Measurements from ENCODE around the gene CTSF.
"Not testable (repeated sequence)": the region's sequence is repeated elsewhere in the genome, so short reads cannot be mapped to it uniquely, and the experiment has no call there.

CTSF gene

GRCh38 chr11:66589315-66589714 lies 20.9 kb upstream of the CTSF start:
- DNase-seq = not testable (repeated sequence)

- no peak for DNase-seq
Observed at GRCh38 chr11:66586136-66586535, 17.7 kb upstream of the CTSF start.

- DNase-seq = not testable (repeated sequence)
Observed at GRCh38 chr11:66585447-66585846, 17.0 kb upstream of the CTSF start.

- DNase-seq = not testable (repeated sequence)
Observed at GRCh38 chr11:66582565-66583147, 14.2 kb upstream of the CTSF start.

- no peak for DNase-seq
Observed at GRCh38 chr11:66581261-66581660, 12.9 kb upstream of the CTSF start.

GRCh38 chr11:66580803-66581202 lies 12.4 kb upstream of the CTSF start:
- peak; percentile 54 for DNase-seq

- peak; percentile 90 for DNase-seq
Observed at GRCh38 chr11:66579017-66579606, 10.7 kb upstream of the CTSF start.

- DNase-seq = no peak
Observed at GRCh38 chr11:66570850-66571180, 2.4 kb upstream of the CTSF start.

- DNase-seq = no peak
Observed at GRCh38 chr11:66570079-66570849, 1.9 kb upstream of the CTSF start.

- DNase-seq = no peak
Observed at GRCh38 chr11:66569076-66569475, 670 bp upstream of the CTSF start.

- DNase-seq = no peak
Observed at GRCh38 chr11:66567787-66568123, 651 bp downstream of the CTSF start.

- no peak for DNase-seq
Observed at GRCh38 chr11:66566221-66566620, 2.2 kb downstream of the CTSF start.

- DNase-seq = no peak
Observed at GRCh38 chr11:66564984-66565383, 3.4 kb downstream of the CTSF start.

- no peak for DNase-seq
Observed at GRCh38 chr11:66564538-66564937, 3.9 kb downstream of the CTSF start.

GRCh38 chr11:66563832-66564231 lies 4.6 kb downstream of the CTSF start:
- no peak for DNase-seq

GRCh38 chr11:66562907-66563583 lies 5.4 kb downstream of the CTSF start:
- DNase-seq = no peak

- no peak for DNase-seq
Observed at GRCh38 chr11:66562275-66562674, 6.1 kb downstream of the CTSF start.

GRCh38 chr11:66561975-66562248 lies 6.5 kb downstream of the CTSF start:
- no peak for DNase-seq

- no peak for DNase-seq
Observed at GRCh38 chr11:66561178-66561974, 7.0 kb downstream of the CTSF start.

- DNase-seq = no peak
Observed at GRCh38 chr11:66559866-66560676, 8.3 kb downstream of the CTSF start.

- DNase-seq = no peak
Observed at GRCh38 chr11:66559142-66559865, 9.1 kb downstream of the CTSF start.
